HFF-Myc (cell line): ENCODE data around the gene SRSF3.
"Not testable (repeated sequence)": the region's sequence is repeated elsewhere in the genome, so short reads cannot be mapped to it uniquely, and the experiment has no call there.

Experiments used
- DNase-seq: peaks from one replicate; pipeline ENCODE4 v3.0.0-alpha.2; 2011; ENCODE audit warnings: low read depth; ENCODE audit errors: extremely low read depth
- H3K4me3 ChIP-seq: replicated peaks from 2 replicates; pipeline ENCODE4 v1.5.1; 2011; ENCODE audit warnings: low read depth, mild to moderate bottlenecking, control low read depth, low read length
- TF ChIP-seq, protein P1 (sequence below): IDR thresholded peaks from 2 replicates; pipeline ENCODE4 v1.5.1; 2012; ENCODE audit warnings: mild to moderate bottlenecking, low read depth, low read length, control low read depth; ENCODE audit errors: missing control alignments

Gene SRSF3

DNA sequence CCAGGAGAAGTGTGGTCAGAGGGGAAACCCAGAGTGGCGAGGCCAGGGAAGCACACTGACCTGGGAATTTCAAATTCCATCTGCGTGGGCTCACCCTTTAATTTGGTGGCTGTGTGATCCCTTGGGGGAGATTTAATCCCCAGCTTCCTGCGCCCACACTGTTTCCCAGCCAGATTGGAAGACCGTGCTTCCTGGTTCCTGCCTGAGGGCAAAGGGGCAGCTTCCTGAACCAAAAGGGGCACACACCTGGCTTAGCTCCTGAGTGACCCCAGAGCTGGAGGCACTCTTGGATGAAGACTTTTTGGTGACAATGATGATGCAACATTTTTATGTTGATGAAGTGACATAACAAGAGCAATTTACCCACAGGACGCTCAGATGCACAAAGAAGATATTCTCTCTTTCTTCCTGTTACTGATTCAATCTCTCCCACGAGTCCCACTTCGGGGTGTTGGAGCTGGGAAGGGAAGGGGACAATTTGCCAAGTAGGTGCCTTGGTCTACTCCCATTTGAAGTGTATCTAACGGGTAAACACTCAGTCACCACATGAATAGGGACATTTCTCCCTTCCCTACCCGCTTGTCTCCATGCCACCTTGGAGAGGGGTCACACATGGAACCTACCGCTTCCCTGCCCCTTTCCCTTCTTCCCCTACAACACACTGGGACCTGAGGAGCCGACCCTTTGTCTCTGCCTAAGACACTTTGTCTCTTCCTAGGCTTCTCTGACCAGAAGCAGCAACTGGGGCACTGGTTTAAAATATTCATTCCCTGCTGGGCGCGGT lies 55.7 kb downstream of the SRSF3 start:
- TF ChIP-seq, protein P1, sequence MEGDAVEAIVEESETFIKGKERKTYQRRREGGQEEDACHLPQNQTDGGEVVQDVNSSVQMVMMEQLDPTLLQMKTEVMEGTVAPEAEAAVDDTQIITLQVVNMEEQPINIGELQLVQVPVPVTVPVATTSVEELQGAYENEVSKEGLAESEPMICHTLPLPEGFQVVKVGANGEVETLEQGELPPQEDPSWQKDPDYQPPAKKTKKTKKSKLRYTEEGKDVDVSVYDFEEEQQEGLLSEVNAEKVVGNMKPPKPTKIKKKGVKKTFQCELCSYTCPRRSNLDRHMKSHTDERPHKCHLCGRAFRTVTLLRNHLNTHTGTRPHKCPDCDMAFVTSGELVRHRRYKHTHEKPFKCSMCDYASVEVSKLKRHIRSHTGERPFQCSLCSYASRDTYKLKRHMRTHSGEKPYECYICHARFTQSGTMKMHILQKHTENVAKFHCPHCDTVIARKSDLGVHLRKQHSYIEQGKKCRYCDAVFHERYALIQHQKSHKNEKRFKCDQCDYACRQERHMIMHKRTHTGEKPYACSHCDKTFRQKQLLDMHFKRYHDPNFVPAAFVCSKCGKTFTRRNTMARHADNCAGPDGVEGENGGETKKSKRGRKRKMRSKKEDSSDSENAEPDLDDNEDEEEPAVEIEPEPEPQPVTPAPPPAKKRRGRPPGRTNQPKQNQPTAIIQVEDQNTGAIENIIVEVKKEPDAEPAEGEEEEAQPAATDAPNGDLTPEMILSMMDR: no peak
- no peak for DNase-seq
- H3K4me3 ChIP-seq: no peak overlapping the region

DNA sequence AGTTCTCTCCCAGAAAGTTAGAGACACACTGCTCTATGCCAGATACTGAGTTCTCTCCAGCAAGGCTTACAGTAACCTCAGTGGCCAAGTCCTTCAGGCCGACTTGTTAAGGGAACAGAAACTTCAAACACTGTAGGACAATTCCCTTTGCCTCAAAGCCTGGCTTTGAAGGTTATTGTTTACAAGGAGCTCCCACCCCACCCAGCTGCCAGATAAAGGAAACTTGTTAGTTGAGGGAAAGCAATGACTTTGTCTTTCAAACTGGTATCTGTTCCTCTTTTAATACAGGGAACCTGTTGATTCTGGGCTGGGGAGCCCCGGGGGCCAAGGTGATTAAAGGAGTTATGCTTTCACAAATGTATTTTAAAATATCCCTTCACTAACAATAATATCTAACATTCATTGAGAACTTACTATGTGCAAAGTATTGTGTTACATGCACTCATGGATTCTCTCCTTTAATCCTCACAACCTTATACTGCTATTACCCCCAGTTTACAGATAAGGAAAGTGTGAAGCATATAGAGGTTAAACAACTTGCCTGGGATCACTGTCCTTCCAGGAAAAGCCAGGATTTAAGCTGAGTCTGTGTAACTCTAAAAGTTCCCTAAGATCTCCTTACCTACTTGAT lies 56.8 kb downstream of the SRSF3 start:
- TF ChIP-seq, protein P1: no peak
- no peak for DNase-seq
- H3K4me3 ChIP-seq: no peak overlapping the region

DNA sequence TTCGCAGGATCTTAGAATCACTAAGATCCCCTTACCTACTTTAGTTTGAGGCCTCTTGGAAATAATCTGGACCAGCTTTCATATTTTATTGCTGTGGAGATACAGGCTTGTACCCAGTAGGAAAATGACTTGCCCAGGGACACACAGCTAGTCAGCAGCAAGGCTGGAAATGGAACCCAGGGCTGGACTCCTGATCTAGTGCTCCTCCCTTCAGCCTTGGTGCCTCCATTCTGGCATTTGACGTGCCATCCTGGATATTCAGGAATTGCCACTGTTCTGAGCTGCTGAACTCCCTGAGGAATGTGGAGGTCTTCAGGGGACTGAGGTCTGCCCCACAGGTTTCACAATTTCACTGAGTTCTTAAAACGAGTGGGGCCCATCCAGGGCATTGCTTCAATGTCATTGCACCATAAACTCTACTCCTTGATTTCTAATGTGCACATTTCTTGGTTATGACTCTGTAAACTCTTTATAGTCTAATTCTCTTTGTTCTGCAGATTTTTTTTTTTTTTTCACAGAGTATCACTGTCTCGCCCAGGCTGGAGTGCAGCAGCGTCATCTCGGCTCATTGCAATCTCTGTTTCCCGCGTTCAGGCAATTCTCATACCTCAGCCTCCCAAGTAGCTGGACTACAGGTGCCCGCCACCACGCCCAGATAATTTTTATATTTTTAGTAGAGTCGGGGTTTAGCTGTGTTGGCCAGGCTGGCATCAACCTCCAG lies 57.7 kb downstream of the SRSF3 start:
- H3K4me3 ChIP-seq: no peak overlapping the region

DNA sequence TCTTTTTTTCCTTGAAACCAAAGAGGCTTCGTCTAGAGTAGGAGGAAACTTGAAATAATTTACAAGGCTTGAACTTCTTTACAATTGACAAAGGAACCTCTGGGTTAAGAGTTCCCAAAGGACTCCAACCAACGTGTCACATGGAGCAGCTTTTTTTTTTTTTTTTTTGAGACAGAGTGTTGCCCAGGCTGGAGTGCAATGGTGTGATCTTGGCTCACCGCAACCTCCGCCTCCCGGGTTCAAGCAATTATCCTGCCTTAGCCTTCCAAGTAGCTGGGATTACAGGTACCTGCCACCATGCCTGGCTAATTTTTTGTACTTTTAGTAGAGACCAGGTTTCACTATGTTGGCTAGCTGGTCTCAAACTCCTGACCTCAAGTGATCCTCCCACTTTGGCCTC lies 60.3 kb downstream of the SRSF3 start:
- H3K4me3 ChIP-seq, DNase-seq: not testable (repeated sequence)

More for the DNA sequence above, 57.7 kb downstream of the SRSF3 start:
- no peak for DNase-seq
- TF ChIP-seq, protein P1: no peak
